Measurements from ENCODE around the gene PCDH9. TPM values are rescaled to one million over a fixed set of nuclear protein-coding genes. Genes with fewer than 3 reads are reported as not detected.

PCDH9 gene
- total RNA-seq, 1 donor from 2014 or later, result 1.9 TPM

DNA sequence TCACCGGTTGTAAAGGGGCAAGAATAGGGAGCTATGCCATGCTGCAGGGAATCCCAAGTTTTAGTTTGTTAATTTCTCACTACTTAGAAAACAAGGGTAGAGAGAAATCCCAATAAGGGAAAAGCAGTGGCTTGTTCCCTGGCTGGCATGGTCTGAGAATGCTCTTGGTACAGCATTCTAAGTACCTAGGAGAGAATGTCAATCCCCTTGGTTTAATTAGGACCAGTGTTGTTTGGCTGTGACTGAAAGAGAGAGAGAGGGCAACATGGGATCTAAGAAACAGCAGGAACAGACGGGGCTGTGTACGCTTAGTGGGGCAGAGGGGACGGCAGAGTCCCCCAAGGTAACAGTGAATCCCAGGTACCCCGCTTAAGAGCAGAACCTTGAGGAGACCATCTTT, 228.8 kb downstream of the PCDH9 start:
- no peak for TF ChIP-seq CTCF (IDR thresholded peaks at IDR 0.05; ENCODE audit: unreplicated experiment)
- Mint-ChIP-seq H3K27ac (ENCODE audit: unreplicated experiment) (no peak overlapping the region), H3K4me3 (ENCODE audit: unreplicated experiment) (no peak overlapping the region), H3K4me1 (ENCODE audit: unreplicated experiment) (peaks cover 6% of the 10 kb centered on the region), H3K36me3 (ENCODE audit: low read depth, unreplicated experiment) (no peaks in the 10 kb centered on the region), H3K27me3 (ENCODE audit: unreplicated experiment) (peaks cover 2% of the 10 kb centered on the region), H3K9me3 (ENCODE audit: unreplicated experiment) (no peaks in the 10 kb centered on the region)
- DNase-seq (ENCODE audit: low spot score), result no peak

- TF ChIP-seq CTCF (IDR thresholded peaks at IDR 0.05; ENCODE audit: unreplicated experiment), result no peak
- Mint-ChIP-seq H3K4me3 (ENCODE audit: unreplicated experiment) (no peak overlapping the region), H3K27ac (ENCODE audit: unreplicated experiment) (no peak overlapping the region), H3K27me3 (ENCODE audit: unreplicated experiment) (peaks cover 2% of the 10 kb centered on the region), H3K9me3 (ENCODE audit: unreplicated experiment) (no peaks in the 10 kb centered on the region), H3K36me3 (ENCODE audit: low read depth, unreplicated experiment) (no peaks in the 10 kb centered on the region), H3K4me1 (ENCODE audit: unreplicated experiment) (peaks cover 14% of the 10 kb centered on the region)
- no peak for DNase-seq (ENCODE audit: low spot score)
Observed at GRCh38 chr13:66996503-66996902, 233.6 kb downstream of the PCDH9 start.

DNA sequence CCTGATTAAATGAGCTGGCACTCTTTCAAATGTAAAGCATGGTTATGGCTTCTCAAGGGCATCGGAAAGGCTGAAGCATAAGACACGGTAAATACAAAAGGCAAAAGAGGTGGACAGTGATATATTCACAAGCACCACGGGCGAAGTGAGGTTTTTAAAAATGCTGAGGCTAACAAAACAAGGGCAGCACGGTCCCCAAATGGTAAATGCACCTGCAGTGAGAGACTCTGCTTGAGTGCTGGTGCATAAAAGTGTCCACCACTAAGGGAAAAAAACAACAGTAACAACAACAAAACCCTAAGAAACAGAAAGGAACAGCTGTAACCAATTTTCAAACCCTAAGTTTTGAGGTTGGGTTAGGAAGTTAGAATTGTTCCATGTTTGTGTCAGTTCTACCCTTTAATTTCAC, 234.9 kb downstream of the PCDH9 start:
- TF ChIP-seq CTCF (IDR thresholded peaks at IDR 0.05; ENCODE audit: unreplicated experiment), result no peak
- DNase-seq (ENCODE audit: low spot score), result no peak
- Mint-ChIP-seq H3K4me3 (ENCODE audit: unreplicated experiment) (no peak overlapping the region), H3K27ac (ENCODE audit: unreplicated experiment) (no peak overlapping the region), H3K27me3 (ENCODE audit: unreplicated experiment) (peaks cover 2% of the 10 kb centered on the region), H3K9me3 (ENCODE audit: unreplicated experiment) (no peaks in the 10 kb centered on the region), H3K4me1 (ENCODE audit: unreplicated experiment) (peaks cover 14% of the 10 kb centered on the region), H3K36me3 (ENCODE audit: low read depth, unreplicated experiment) (no peaks in the 10 kb centered on the region)

DNA sequence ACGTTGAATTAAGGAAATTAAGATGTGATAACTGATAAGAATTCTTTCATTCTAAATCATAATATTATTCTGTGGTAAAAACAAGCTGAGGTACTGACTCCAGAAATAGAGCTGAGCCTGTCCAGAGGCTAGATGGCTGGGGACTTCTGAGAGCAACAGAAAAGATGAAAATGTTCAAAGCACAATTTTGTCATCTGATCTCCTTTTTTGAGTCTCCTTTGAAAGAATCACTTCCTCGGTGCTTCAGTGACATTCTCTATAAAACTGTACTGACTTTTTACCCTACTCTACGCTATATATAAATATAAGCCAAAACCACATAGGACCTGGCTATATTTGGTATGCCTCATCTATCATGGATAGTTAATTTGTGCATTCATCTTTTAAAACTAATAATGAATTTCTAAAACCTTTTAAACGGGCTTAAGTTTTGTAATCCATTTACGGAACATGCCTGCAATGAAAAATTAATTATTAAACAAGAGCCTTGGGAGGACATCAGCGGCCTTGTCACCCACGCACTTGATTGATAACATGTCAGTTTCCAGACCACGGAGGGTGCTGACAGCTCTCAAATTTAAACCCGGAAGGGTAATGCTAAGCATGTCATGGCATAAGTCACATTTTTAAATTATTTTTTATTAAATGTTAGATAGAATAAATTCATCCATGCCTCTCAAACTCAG, 235.5 kb downstream of the PCDH9 start:
- no peak for DNase-seq (ENCODE audit: low spot score)
- Mint-ChIP-seq H3K36me3 (ENCODE audit: low read depth, unreplicated experiment) (no peaks in the 10 kb centered on the region), H3K9me3 (ENCODE audit: unreplicated experiment) (no peaks in the 10 kb centered on the region), H3K4me3 (ENCODE audit: unreplicated experiment) (no peak overlapping the region), H3K4me1 (ENCODE audit: unreplicated experiment) (peaks cover 14% of the 10 kb centered on the region), H3K27ac (ENCODE audit: unreplicated experiment) (no peak overlapping the region), H3K27me3 (ENCODE audit: unreplicated experiment) (peaks cover 2% of the 10 kb centered on the region)
- no peak for TF ChIP-seq CTCF (IDR thresholded peaks at IDR 0.05; ENCODE audit: unreplicated experiment)

- H3K36me3 Mint-ChIP-seq (ENCODE audit: low read depth, unreplicated experiment), result no peaks in the 10 kb centered on the region
- peaks cover 2% of the 10 kb centered on the region for H3K27me3 Mint-ChIP-seq (ENCODE audit: unreplicated experiment)
- peak; percentile 57 for TF ChIP-seq CTCF (IDR thresholded peaks at IDR 0.05; ENCODE audit: unreplicated experiment)
- peaks cover 14% of the 10 kb centered on the region for H3K4me1 Mint-ChIP-seq (ENCODE audit: unreplicated experiment)
- H3K27ac Mint-ChIP-seq (ENCODE audit: unreplicated experiment), result no peak overlapping the region
- DNase-seq (ENCODE audit: low spot score), result peak; percentile 85
- H3K9me3 Mint-ChIP-seq (ENCODE audit: unreplicated experiment), result no peaks in the 10 kb centered on the region
- no peak overlapping the region for H3K4me3 Mint-ChIP-seq (ENCODE audit: unreplicated experiment)
Observed at GRCh38 chr13:66994097-66994496, 236.0 kb downstream of the PCDH9 start.

Measured in endothelial cell (in vitro differentiated cells).